BJ (cell line): ENCODE data around the gene DNAH12. TPM values are rescaled to one million over a fixed set of nuclear protein-coding genes. Genes with fewer than 3 reads are reported as not detected.

Experiments used
- CTCF ChIA-PET: fragments of 350-600 bp; formaldehyde crosslinking; extraction: SDS; loops from one replicate; lab custom pipeline; 2021; ENCODE audit warnings: antibody characterized with exemption, inconsistent platforms; lab: Yijun Ruan, JAX
- POLR2A ChIA-PET: fragments of 300-600 bp; sonication (Branson Sonifier 250); formaldehyde crosslinking; extraction: SDS; loops from one replicate; lab custom pipeline; 2021; ENCODE audit warnings: antibody characterized with exemption; lab: Charles Lee
- DNase-seq: peaks from one replicate; pipeline ENCODE4 v3.0.0-alpha.2; 2011; ENCODE audit warnings: low read depth
- H3K27me3 ChIP-seq: 2 replicates; pipeline ENCODE4 v1.6.0; 2011; ENCODE audit warnings: low read length; ENCODE audit not compliant: control insufficient read depth, insufficient read depth
- H3K36me3 ChIP-seq: 2 replicates; pipeline ENCODE4 v1.5.1; 2011; ENCODE audit warnings: low read length; ENCODE audit not compliant: control insufficient read depth, insufficient read depth
- H3K4me3 ChIP-seq: 2 replicates; pipeline ENCODE4 v1.5.1; 2011; ENCODE audit warnings: low read depth, mild to moderate bottlenecking, control low read depth, low read length
- CTCF ChIP-seq: IDR thresholded peaks from 2 replicates; pipeline ENCODE4 v1.5.1; 2011; ENCODE audit warnings: low read depth, mild to moderate bottlenecking, control low read depth, inconsistent platforms, low read length, moderate library complexity; ENCODE audit not compliant: insufficient read depth
- polyA plus RNA-seq: library from polyadenylated mRNA; depleted of rRNA; stranded (reverse); fragments of >200 nt; gene quantifications from 2 replicates; pipeline ENCODE4 v1.2.3, GENCODE V29; 2011

DNAH12 gene
- polyA plus RNA-seq, 1 experiment, result not detected

- Histone ChIP-seq H3K27me3 (no peaks in the 10 kb centered on the region), H3K4me3 (peak overlapping the region; percentile 77), H3K36me3 (no peaks in the 10 kb centered on the region)
- no peak for DNase-seq
- POLR2A ChIA-PET, result interaction anchor here (0.6 kb wide), 1 partner anchor 873 kb away, joined by 9 read pairs; no protein-coding TSS in a partner anchor
- no peak for TF ChIP-seq CTCF
- CTCF ChIA-PET, result interaction anchor here (1.1 kb wide), 1 partner anchor 298 kb away, joined by 3 read pairs; no protein-coding TSS in a partner anchor
Measured at GRCh38 chr3:57555306-57555705, 11.2 kb upstream of the DNAH12 start.

GRCh38 chr3:57546616-57547015 is 2.5 kb upstream of the DNAH12 start:
- Histone ChIP-seq H3K36me3 (no peaks in the 10 kb centered on the region), H3K4me3 (no peak overlapping the region), H3K27me3 (no peaks in the 10 kb centered on the region)
- no peak for TF ChIP-seq CTCF
- DNase-seq, result no peak
- ChIA-PET POLR2A (no interaction called here), CTCF (no interaction called here)

DNA sequence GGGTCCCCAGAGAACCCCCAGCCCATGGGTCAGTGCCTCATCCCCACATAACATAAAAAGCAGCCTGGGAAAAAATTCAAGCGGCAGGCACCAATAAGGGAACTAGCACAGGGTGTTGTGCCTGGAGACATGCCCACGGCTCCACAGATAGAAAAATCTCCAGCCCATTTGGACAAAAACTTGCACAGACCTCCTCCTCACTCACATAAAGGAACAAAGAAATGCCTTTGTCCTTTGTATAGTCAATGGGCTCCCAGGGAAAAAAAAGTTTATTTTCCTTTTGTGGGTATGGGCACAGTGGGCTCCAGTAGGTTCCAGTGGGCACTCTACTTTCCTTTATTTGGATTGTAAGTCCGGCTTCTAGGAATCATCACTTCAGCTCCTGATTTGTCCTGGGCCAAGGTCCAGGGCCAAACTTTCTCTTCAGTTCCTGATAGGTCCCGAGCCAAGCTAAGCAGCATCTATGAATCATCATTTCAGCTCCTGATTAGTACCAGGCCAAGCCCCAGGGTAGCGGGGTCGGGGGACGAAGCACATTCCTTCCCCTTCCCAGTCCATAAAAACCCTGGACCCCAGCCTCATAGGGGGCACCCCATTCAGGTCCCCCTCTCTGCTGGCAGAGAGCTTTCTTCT is 1.6 kb upstream of the DNAH12 start:
- ChIA-PET CTCF (no interaction called here), POLR2A (no interaction called here)
- no peaks in the 10 kb centered on the region for H3K27me3 ChIP-seq
- DNase-seq, result no peak
- no peak overlapping the region for H3K4me3 ChIP-seq
- no peaks in the 10 kb centered on the region for H3K36me3 ChIP-seq
- no peak for TF ChIP-seq CTCF

- CTCF ChIA-PET, result no interaction called here
Measured at GRCh38 chr3:57538465-57538864, 5.7 kb downstream of the DNAH12 start.

More at GRCh38 chr3:57538465-57538864, 5.7 kb downstream of the DNAH12 start:
- TF ChIP-seq CTCF, result no peak
- POLR2A ChIA-PET, result no interaction called here
- no peak overlapping the region for H3K4me3 ChIP-seq
- no peaks in the 10 kb centered on the region for H3K36me3 ChIP-seq
- no peaks in the 10 kb centered on the region for H3K27me3 ChIP-seq
- DNase-seq, result no peak
